GM23338 (cell line): Measurements from ENCODE around the gene EPHA3. TPM values are rescaled to one million over a fixed set of nuclear protein-coding genes. Genes with fewer than 3 reads are reported as not detected.

Experiments used
- ATAC-seq: fragments of 200-7000 bp; cut with Tn5 transposase; 3 replicates; pipeline ENCODE4 v1.9.1; 2020
- DNase-seq: peaks from one replicate; pipeline ENCODE4 v3.0.0-alpha.2; 2015; ENCODE audit warnings: low spot score
- H2AFZ ChIP-seq: fragments of 200-600 bp; sonication (generic); 2 replicates; pipeline ENCODE4 v1.8.0; 2016; ENCODE audit warnings: antibody characterized with exemption, mild to moderate bottlenecking, moderate library complexity
- H3F3A ChIP-seq: fragments of 200-600 bp; sonication (generic); replicated peaks from 2 replicates; pipeline ENCODE4 v1.8.0; 2017; ENCODE audit warnings: antibody characterized with exemption, mixed run types, low read depth
- H3K27ac ChIP-seq: fragments of 200-600 bp; sonication (generic); 2 replicates; pipeline ENCODE4 v1.6.1; 2016; ENCODE audit warnings: low read depth
- H3K27me3 ChIP-seq: fragments of 200-600 bp; sonication (generic); 2 replicates; pipeline ENCODE4 v1.8.0; 2016; ENCODE audit warnings: mild to moderate bottlenecking, mixed run types, moderate library complexity; ENCODE audit not compliant: insufficient read depth
- H3K36me3 ChIP-seq: fragments of 200-600 bp; sonication (generic); 2 replicates; pipeline ENCODE4 v1.8.0; 2016; ENCODE audit warnings: mild to moderate bottlenecking; ENCODE audit not compliant: insufficient read depth
- H3K4me1 ChIP-seq: fragments of 200-600 bp; sonication (generic); 2 replicates; pipeline ENCODE4 v1.8.0; 2016; ENCODE audit warnings: mild to moderate bottlenecking, moderate library complexity; ENCODE audit not compliant: insufficient read depth
- H3K4me2 ChIP-seq: fragments of 200-600 bp; sonication (generic); 2 replicates; pipeline ENCODE4 v1.7.1; 2017; ENCODE audit warnings: mixed run types
- H3K4me3 ChIP-seq: fragments of 200-600 bp; sonication (generic); 2 replicates; pipeline ENCODE4 v1.6.1; 2016; ENCODE audit warnings: mixed run types
- H3K79me2 ChIP-seq: fragments of 200-600 bp; sonication (generic); replicated peaks from 2 replicates; pipeline ENCODE4 v1.8.0; 2017; ENCODE audit warnings: mild to moderate bottlenecking; ENCODE audit not compliant: insufficient read depth
- H3K9me2 ChIP-seq: fragments of 200-600 bp; sonication (generic); 2 replicates; pipeline ENCODE4 v1.8.0; 2017; ENCODE audit not compliant: insufficient read depth
- H4K20me1 ChIP-seq: fragments of 200-600 bp; sonication (generic); replicated peaks from 2 replicates; pipeline ENCODE4 v1.8.0; 2017; ENCODE audit warnings: mild to moderate bottlenecking; ENCODE audit not compliant: insufficient read depth
- H3K27ac Mint-ChIP-seq: 2 replicates; pipeline ENCODE4 v1.8.0; 2020; ENCODE audit warnings: inconsistent platforms, mild to moderate bottlenecking, moderate library complexity, mixed read lengths
- H3K27me3 Mint-ChIP-seq: 3 replicates; pipeline ENCODE4 v1.8.0; 2022; ENCODE audit warnings: low read depth, mild to moderate bottlenecking, moderate library complexity, mixed read lengths, inconsistent platforms; ENCODE audit not compliant: insufficient read depth, poor library complexity
- H3K36me3 Mint-ChIP-seq: 3 replicates; pipeline ENCODE4 v1.8.0; 2021; ENCODE audit warnings: low read depth, mild to moderate bottlenecking, inconsistent platforms, moderate library complexity, mixed read lengths
- H3K4me1 Mint-ChIP-seq: 3 replicates; pipeline ENCODE4 v1.8.0; 2020; ENCODE audit warnings: mild to moderate bottlenecking, inconsistent platforms, mixed read lengths
- H3K4me3 Mint-ChIP-seq: 3 replicates; pipeline ENCODE4 v1.8.0; 2021; ENCODE audit warnings: moderate library complexity, mild to moderate bottlenecking, inconsistent platforms, mixed read lengths
- H3K9me3 Mint-ChIP-seq: 3 replicates; pipeline ENCODE4 v1.8.0; 2020; ENCODE audit warnings: moderate library complexity, mild to moderate bottlenecking, inconsistent platforms, mixed read lengths
- CREB1 ChIP-seq: fragments of 250-450 bp; sonication (Bioruptor Pico); IDR thresholded peaks from 2 replicates; pipeline ENCODE4 v1.5.0; 2020; ENCODE audit warnings: low read depth, mild to moderate bottlenecking, moderate library complexity
- EZH2phosphoT487 ChIP-seq: fragments of 200-600 bp; sonication (generic); IDR thresholded peaks from one replicate; pipeline ENCODE4 v1.8.1; 2018; ENCODE audit warnings: antibody characterized with exemption; ENCODE audit not compliant: unreplicated experiment
- JUNB ChIP-seq: IDR thresholded peaks from one replicate; pipeline ENCODE4 v1.6.1; 2016; ENCODE audit warnings: antibody characterized with exemption; ENCODE audit not compliant: unreplicated experiment
- NANOG ChIP-seq: IDR thresholded peaks from 2 replicates; pipeline ENCODE4 v1.6.1; 2016; ENCODE audit warnings: antibody characterized with exemption, borderline replicate concordance
- STAT1 ChIP-seq: IDR thresholded peaks from one replicate; pipeline ENCODE4 v1.6.1; 2016; ENCODE audit warnings: antibody characterized with exemption; ENCODE audit not compliant: unreplicated experiment
- ZNF114 ChIP-seq: fragments of 250-450 bp; sonication (Bioruptor Pico); IDR thresholded peaks from 2 replicates; pipeline ENCODE4 v1.5.0; 2020; ENCODE audit warnings: mild to moderate bottlenecking, moderate library complexity
- ZNF331 ChIP-seq: fragments of 250-450 bp; sonication (Bioruptor Pico); IDR thresholded peaks from 2 replicates; pipeline ENCODE4 v1.5.0; 2020; ENCODE audit warnings: low read depth, mild to moderate bottlenecking, moderate library complexity
- polyA plus RNA-seq: library from polyadenylated mRNA; unstranded; fragments of >200 nt; fragmentation: Nextera tagmentation; extraction: Ambion mirVana; gene quantifications from 2 replicates; pipeline ENCODE4 v1.2.1, GENCODE V29; 2016
- total RNA-seq: library from RNA; depleted of rRNA; stranded (reverse); fragments of >200 nt; shearing (Covaris generic); gene quantifications from 2 replicates; pipeline ENCODE4 v1.2.3, GENCODE V29; 2014
- TF ChIP-seq, protein P1 (sequence below): IDR thresholded peaks from 2 replicates; pipeline ENCODE4 v1.6.1; 2016; ENCODE audit warnings: antibody characterized with exemption
- TF ChIP-seq, protein P2 (sequence below), 2 experiments: fragments of 200-600 bp in 1 of 2; sonication (generic) in 1 of 2; conservative IDR thresholded peaks; 2 replicates each; pipeline versions ENCODE4 v1.5.1 to v1.6.1; 2016 to 2017; ENCODE audit warnings: antibody characterized with exemption in 2 of 2, low read depth in 2 of 2, mild to moderate bottlenecking in 2 of 2, moderate library complexity in 1 of 2
- TF ChIP-seq, protein P3 (sequence below): fragments of 250-450 bp; sonication (Bioruptor Pico); IDR thresholded peaks from 2 replicates; pipeline ENCODE4 v1.5.0; 2020; ENCODE audit warnings: mild to moderate bottlenecking, moderate library complexity

EPHA3 gene
- total and polyA plus RNA-seq, 2 experiments from 2014 or later: 0.05 to 0.21 TPM

DNA sequence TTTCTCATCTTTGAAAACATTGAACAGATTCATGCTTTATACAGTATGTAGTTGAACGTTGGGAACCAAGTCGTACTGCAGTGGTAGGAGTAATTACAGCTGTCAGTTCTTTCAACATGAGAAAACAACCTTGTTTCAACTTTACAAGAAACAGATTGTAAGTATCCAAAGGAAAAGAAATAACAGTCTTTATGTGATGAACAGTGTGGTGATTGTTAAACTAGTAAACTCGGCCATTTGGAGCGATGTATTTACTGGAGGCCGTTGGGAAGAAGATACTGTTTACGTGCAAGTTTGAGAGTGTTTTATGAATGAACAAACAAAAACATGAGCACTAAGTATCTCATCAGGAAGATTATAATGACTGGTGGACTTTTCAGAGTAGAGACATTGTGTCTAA is 48.4 kb downstream of the EPHA3 start:
- H3K27me3 Mint-ChIP-seq: no peaks in the 10 kb centered on the region
- Histone ChIP-seq H3K36me3 (no peaks in the 10 kb centered on the region), H3K4me1 (no peaks in the 10 kb centered on the region), H2AFZ (peak overlapping the region; percentile 13; the same call in 1 of the 2 replicates), H3K27me3 (no peaks in the 10 kb centered on the region), H3K9me2 (no peaks in the 10 kb centered on the region), H3K4me3 (no peak overlapping the region), H4K20me1 (no peaks in the 10 kb centered on the region), H3K27ac (no peak overlapping the region), H3F3A (no peaks in the 10 kb centered on the region), H3K4me2 (no peak overlapping the region), H3K79me2 (no peaks in the 10 kb centered on the region)
- ATAC-seq (no peak), DNase-seq (no peak)
- H3K4me1 Mint-ChIP-seq: peaks cover 4% of the 10 kb centered on the region; the same call in 1 of the 3 replicates
- TF ChIP-seq, protein P1, sequence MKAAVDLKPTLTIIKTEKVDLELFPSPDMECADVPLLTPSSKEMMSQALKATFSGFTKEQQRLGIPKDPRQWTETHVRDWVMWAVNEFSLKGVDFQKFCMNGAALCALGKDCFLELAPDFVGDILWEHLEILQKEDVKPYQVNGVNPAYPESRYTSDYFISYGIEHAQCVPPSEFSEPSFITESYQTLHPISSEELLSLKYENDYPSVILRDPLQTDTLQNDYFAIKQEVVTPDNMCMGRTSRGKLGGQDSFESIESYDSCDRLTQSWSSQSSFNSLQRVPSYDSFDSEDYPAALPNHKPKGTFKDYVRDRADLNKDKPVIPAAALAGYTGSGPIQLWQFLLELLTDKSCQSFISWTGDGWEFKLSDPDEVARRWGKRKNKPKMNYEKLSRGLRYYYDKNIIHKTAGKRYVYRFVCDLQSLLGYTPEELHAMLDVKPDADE: no peak
- TF ChIP-seq, protein P2, sequence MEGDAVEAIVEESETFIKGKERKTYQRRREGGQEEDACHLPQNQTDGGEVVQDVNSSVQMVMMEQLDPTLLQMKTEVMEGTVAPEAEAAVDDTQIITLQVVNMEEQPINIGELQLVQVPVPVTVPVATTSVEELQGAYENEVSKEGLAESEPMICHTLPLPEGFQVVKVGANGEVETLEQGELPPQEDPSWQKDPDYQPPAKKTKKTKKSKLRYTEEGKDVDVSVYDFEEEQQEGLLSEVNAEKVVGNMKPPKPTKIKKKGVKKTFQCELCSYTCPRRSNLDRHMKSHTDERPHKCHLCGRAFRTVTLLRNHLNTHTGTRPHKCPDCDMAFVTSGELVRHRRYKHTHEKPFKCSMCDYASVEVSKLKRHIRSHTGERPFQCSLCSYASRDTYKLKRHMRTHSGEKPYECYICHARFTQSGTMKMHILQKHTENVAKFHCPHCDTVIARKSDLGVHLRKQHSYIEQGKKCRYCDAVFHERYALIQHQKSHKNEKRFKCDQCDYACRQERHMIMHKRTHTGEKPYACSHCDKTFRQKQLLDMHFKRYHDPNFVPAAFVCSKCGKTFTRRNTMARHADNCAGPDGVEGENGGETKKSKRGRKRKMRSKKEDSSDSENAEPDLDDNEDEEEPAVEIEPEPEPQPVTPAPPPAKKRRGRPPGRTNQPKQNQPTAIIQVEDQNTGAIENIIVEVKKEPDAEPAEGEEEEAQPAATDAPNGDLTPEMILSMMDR (conservative IDR thresholded peaks at IDR 0.05; ENCODE audit: low read depth in 2 of 2): no peak
- no peak for TF ChIP-seq ZNF114 (CRISPR knock-in tag)
- TF ChIP-seq STAT1: no peak
- no peak for TF ChIP-seq CREB1
- TF ChIP-seq JUNB: no peak
- no peak for TF ChIP-seq EZH2phosphoT487
- no peak for TF ChIP-seq ZNF331 (CRISPR knock-in tag)
- no peak for TF ChIP-seq NANOG
- TF ChIP-seq, protein P3, sequence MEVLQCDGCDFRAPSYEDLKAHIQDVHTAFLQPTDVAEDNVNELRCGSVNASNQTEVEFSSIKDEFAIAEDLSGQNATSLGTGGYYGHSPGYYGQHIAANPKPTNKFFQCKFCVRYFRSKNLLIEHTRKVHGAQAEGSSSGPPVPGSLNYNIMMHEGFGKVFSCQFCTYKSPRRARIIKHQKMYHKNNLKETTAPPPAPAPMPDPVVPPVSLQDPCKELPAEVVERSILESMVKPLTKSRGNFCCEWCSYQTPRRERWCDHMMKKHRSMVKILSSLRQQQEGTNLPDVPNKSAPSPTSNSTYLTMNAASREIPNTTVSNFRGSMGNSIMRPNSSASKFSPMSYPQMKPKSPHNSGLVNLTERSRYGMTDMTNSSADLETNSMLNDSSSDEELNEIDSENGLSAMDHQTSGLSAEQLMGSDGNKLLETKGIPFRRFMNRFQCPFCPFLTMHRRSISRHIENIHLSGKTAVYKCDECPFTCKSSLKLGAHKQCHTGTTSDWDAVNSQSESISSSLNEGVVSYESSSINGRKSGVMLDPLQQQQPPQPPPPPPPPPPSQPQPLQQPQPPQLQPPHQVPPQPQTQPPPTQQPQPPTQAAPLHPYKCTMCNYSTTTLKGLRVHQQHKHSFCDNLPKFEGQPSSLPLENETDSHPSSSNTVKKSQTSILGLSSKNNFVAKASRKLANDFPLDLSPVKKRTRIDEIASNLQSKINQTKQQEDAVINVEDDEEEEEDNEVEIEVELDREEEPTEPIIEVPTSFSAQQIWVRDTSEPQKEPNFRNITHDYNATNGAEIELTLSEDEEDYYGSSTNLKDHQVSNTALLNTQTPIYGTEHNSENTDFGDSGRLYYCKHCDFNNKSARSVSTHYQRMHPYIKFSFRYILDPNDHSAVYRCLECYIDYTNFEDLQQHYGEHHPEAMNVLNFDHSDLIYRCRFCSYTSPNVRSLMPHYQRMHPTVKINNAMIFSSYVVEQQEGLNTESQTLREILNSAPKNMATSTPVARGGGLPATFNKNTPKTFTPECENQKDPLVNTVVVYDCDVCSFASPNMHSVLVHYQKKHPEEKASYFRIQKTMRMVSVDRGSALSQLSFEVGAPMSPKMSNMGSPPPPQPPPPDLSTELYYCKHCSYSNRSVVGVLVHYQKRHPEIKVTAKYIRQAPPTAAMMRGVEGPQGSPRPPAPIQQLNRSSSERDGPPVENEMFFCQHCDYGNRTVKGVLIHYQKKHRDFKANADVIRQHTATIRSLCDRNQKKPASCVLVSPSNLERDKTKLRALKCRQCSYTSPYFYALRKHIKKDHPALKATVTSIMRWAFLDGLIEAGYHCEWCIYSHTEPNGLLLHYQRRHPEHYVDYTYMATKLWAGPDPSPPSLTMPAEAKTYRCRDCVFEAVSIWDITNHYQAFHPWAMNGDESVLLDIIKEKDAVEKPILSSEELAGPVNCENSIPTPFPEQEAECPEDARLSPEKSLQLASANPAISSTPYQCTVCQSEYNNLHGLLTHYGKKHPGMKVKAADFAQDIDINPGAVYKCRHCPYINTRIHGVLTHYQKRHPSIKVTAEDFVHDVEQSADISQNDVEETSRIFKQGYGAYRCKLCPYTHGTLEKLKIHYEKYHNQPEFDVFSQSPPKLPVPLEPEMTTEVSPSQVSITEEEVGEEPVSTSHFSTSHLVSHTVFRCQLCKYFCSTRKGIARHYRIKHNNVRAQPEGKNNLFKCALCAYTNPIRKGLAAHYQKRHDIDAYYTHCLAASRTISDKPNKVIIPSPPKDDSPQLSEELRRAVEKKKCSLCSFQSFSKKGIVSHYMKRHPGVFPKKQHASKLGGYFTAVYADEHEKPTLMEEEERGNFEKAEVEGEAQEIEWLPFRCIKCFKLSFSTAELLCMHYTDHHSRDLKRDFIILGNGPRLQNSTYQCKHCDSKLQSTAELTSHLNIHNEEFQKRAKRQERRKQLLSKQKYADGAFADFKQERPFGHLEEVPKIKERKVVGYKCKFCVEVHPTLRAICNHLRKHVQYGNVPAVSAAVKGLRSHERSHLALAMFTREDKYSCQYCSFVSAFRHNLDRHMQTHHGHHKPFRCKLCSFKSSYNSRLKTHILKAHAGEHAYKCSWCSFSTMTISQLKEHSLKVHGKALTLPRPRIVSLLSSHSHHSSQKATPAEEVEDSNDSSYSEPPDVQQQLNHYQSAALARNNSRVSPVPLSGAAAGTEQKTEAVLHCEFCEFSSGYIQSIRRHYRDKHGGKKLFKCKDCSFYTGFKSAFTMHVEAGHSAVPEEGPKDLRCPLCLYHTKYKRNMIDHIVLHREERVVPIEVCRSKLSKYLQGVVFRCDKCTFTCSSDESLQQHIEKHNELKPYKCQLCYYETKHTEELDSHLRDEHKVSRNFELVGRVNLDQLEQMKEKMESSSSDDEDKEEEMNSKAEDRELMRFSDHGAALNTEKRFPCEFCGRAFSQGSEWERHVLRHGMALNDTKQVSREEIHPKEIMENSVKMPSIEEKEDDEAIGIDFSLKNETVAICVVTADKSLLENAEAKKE (CRISPR knock-in tag): no peak
- no peaks in the 10 kb centered on the region for H3K36me3 Mint-ChIP-seq
- H3K27ac Mint-ChIP-seq: no peak overlapping the region
- H3K4me3 Mint-ChIP-seq: no peak overlapping the region
- no peaks in the 10 kb centered on the region for H3K9me3 Mint-ChIP-seq
